VCaP (cell line): ENCODE data around the gene CRKL.
A peak's percentile ranks its signal among the peaks of the same experiment; 100 is the strongest.

Experiments used
- H3K27ac ChIP-seq: fragments of 450-650 bp; 2 replicates; pipeline ENCODE4 v1.5.1; 2017
- CTCF ChIP-seq: fragments of 450-650 bp; conservative IDR thresholded peaks from 2 replicates; pipeline ENCODE4 v1.5.1; 2017; ENCODE audit warnings: mild to moderate bottlenecking, moderate library complexity

Gene CRKL

DNA sequence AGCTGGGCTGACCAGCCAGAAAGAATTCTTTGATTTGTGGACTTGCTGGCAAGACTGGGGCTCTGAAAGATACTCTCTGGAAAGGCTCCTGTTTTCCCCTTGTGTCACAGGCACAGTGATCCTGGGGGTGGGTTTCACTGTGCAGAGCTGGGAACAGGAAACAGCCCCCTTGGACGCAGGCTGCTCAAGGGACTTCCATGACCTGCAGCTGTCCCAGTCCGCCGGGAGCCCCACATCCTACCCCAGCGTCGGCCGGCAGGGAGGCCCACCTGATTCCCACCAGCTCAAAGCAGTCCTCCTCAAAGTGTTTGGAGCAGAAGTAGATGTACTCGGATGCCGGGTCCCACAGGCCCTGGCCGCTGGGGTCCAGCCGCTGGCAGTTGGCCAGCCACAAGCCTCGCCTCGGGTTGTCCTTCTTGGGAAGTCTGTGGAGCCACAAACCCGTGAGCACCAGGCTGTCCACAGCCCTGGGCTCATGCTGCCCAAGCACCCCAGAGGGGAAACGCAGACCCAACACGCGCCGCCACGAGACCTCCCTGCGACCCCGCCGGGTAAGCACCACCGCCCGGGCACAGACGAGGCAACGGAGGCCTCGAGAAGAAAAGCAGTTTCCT lies 83.9 kb downstream of the CRKL start:
- TF ChIP-seq CTCF = no peak
- H3K27ac ChIP-seq = peak overlapping the region; percentile 99

DNA sequence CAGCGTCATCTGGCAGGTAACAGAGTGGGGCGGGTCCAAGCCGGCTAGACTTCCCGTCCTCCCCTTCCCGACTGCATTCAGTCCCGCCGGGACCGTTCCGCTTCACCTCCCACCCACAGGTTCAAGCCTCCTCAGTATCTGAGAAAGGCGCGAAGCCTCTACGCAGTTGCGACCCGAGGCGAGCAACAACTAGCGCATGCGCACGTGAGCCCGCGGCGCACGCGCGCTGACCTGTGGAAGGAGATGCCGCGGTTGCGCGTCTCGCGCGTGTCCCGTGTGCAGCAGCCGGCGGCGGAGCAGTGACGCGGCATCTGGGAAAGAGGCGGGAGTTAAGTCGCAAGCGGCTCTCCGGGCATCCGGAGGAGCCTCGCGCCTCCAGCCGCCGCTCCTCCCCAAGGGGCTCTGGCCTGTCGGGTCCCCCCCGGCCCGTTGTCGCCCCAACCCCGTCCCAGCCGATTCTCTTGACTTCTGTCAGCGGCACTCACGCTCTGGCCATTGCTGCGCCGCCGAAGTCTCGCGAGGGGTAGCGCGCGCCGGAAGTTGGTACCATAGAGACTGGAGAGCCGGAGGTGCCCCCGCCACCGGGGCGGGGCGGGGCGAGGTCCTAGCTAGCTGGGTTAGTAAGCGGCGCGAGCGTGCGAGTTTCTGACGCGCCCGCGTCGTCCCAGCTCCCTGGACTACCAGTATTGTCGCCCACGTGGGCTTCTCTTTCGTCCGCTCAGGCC lies 84.6 kb downstream of the CRKL start, which contains the start of gene THAP7:
Gene THAP7, minus strand, starts transcription at position 518 of the 725 bp plus-strand sequence. Its CDS starts 207 bp downstream, at position 311.
- peak within 1 kb of the TSS; percentile 99 for H3K27ac ChIP-seq
- no peak for TF ChIP-seq CTCF
